IPS-NIHi7 (cell line): Measurements from ENCODE around the gene GALNT9.

ENCODE experiments used
- DNase-seq: peaks from one replicate; pipeline ENCODE4 v3.0.0; 2012; ENCODE audit warnings: mixed read lengths; ENCODE audit errors: extremely low spot score

GALNT9 gene

DNA sequence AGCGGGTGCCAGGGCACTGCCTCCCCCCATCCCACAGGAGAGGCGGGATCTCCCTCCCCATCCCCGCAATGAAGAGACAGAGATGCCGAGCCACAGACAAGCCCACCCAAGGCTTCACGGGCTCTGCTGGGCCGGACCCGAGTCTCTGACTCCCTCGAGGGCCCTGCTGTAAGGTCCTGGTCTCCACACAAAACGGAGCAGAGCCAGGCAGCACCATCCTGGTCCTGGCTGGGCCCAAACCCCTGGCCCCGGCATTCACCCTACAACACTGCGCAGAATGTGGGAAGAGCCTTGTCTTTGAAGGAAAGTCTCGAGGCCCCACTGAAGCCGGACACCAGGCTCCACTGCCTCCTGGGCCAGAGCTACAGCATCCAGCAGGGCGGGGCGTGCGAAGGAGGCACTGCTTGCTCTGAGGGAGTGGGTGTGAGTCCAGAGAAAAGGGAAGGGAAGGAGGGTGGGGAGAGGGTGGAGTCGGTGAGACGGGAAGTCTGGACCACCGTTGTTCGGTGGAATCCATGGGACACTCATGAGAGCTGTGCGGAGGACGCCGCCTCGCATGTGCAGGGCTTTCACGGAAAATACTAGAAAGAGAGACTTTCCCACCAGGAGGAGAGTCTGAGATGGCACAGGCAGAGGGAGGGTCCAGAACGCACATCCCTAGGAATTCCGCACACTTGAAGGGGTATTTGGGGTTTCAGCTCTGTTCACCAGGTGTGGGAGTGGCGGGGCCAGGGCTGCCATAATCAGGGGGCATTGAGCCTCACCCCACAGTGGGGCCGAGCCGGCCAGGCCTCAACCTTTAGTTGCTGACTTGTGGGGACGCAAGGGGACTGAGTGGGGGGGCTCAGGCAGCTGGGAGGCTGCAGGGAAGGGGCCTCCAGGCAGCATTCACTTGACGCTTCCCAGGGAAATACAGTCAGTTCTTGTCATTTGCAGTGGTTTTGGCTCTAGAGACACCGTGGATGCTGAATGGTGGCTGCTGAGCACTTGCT, 36.8 kb downstream of the GALNT9 start:
- DNase-seq, result no peak

DNA sequence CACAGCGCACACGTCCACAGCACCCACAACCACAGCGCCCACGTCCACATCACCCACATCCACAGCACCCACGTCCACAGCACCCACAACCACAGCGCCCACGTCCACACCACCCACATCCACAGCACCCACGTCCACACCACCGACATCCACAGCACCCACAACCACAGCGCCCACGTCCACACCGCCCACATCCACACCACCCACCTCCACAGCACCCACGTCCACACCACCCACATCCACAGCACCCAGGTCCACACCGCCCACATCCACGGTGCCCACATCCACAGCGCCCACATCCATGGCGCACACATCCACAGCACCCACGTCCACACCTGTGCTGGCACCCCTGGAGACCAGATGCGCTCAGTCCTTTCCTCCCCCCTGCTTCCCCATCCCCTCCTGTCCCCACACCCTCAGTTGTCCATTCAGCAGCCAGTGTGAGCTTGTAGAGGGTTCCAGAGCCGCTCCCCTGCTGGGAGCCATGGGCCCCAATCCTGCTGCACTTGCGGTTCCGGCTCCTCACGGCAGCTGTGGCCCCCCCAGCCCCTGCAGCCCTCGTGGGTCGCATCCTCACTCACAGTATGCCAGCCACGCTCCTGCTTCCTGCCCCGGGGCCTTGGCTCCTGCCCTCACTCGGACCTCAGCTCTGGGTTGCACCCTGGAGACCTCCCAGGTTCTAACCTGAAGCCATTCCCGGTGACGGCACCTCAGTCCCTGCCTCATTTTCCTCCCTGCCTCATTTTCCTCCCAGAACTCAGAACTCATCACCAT, 37.8 kb downstream of the GALNT9 start:
- DNase-seq, result no peak

DNA sequence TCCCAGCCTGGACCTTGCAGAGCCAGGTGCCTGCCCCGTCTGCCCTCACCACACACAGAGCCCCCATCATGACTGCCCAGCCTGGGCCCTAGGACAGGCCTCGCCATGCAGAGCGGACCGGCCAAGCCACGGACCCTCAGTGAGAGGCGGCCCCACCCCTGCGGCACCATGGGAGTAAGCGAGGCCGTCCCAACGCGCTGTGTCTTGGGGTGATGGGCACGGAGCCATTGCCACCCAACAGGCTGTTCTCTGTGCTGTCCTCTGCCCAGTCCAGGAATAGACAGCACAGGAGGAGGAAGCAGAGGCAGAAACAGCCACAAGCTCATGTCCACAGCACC, 39.2 kb downstream of the GALNT9 start:
- no peak for DNase-seq

DNA sequence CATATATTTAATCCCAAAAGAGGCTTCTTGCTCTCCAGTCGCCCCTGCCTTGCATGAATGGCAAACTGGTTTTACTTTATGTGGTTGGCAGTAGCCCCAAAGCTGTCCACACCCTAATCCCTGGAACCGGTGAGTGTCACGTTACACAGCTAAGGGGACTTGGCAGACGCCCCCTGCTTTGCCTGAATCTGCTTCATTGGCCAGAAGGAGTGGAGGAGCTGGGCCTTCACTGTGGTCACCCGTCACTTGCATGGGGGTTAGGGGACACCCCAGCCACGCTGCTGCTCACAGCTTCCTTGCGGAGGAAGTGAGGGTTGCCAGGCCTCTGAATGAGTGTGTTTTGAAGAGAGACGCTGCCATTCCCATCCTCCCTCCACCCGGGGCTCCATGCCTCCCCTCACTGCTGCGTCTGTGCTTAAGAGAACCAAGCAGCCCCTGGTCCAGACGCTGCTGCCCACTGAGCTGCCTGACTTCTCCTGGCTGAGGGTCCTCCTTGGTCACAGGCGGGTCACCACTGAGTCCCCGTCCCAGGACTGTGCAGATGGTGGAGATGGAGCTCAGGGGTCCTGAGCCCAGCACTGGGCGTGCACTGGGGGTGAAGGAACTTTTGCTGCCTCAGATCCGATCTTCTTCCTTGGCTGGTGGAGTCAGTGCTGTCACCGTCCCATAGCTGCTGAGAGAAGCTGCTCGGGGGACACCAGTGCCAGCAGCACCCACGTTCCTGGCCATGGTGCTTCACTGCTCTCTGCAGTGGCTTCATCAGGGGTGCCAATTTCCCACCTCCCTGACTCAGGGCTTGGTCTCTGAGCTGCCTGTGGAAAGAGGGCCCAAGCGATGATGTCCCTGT, 39.8 kb downstream of the GALNT9 start:
- DNase-seq, result no peak

DNA sequence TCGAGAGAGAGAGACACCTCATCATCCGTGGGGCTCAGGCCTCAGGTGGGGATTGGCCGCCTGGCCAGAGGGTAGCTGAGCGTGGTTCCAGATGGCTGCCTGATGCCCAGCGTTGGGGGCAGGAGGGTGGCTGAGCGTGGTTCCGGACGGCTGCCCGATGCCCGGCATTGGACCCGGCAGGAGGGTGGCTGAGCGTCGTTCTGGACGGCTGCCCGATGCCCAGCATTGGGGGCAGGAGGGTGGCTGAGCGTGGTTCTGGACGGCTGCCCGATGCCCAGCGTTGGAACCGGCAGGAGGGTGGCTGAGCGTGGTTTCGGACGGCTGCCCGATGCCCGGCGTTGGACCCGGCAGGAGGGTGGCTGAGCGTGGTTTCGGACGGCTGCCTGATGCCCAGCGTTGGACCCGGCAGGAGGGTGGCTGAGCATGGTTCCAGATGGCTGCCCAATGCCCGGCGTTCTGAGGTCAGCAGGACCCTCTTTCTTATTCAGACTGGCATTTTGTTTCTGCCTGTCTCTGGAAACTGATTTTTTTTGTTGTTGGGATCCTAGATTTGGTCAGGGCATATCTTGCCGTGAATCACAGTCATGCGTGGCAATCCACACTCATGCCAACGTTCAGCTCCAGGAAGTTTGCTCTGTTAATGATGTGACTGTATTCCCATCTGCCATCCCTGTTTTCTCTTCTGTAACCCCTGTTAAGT, 40.7 kb downstream of the GALNT9 start:
- no peak for DNase-seq

DNA sequence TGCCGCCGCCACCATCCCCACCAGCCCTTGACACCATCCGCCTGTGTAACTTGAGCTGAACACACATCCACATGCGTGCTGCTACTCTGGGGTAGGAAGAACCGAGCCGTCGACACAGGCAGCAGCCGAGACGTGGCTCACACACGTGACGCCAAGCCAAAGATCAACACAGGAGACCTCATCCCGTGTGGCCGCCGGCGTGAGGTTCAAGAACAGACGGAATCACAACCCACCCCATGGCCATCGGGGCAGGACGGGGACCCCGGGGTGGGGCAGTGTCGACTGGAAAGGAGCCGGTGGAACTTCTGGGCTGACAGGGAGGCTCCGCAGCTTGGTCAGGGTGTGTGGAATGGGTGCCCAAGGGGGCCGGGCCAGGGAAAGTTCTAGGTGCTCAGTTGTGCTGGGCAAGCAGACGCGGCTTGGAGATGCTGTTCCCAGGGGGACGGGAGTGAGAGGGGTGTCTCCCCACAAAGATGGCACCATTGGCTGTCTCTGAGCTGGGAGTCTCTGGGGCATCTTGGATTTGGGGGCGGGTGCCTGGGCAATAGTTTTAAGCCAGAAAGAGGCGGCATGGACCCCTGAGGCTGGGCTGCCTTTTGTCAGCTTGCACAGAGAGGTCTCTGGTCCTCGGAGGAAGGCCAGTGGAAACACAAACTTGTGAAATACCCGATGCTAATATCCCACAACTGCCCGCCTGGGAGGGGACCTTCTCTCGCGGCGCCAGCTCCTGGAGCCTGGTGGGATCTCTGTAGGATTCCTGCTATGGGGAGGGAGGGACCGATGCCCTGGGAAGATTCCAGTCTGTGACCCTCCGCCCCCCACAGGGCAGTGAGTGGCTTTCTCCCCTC, 41.8 kb downstream of the GALNT9 start:
- no peak for DNase-seq

DNA sequence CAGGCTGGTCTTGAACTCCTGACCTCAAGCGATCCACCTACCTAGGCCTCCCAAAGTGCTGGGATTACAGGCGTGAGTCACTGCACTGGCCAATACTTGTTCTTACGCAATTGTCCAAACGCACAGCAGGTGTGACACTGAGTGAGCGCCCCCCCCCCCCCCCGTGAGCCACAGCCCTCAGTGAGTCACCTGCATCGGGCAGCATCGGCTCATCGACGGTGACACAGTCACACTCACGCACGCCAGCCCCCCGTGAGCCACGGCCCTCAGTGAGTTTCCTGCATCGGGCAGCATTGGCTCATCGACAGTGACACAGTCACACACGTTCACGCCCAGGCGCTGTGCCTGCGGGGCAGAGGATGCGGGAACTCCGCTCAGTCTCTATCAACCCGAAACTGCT, 42.5 kb downstream of the GALNT9 start:
- no peak for DNase-seq

DNA sequence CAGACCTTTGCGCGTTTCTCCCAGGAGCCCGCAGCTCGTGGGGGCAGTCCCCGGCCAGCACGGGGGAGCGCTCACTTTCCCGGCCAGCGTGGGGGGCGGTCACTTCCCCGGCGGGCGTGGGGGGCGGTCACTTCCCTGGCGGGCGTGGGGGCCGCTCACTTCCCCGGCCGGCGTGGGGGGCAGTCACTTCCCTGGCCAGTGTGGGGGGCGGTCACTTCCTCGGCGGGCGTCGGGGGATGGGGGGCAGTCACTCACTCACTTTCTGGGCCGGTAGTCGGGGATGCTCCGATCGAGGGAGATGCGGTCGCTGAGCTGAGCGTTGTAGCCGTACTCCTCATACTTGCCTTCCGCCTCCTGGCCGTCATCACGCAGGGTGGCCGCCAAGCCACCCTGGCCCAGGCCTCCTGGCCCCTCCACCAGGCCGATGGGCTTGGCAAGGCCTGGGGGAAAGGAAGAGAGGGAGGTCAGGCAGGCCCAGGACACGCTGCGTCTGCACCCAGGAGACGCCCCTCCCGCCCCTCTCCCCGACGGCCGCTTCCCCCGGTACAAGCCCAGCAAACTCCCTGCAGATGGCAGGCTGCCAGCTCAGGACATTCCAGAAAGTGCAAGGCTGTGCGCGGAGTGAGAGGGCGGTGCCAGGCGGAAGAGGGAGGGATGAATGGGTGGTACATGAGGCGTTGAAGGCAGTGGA, 43.3 kb downstream of the GALNT9 start:
- DNase-seq, result no peak

DNA sequence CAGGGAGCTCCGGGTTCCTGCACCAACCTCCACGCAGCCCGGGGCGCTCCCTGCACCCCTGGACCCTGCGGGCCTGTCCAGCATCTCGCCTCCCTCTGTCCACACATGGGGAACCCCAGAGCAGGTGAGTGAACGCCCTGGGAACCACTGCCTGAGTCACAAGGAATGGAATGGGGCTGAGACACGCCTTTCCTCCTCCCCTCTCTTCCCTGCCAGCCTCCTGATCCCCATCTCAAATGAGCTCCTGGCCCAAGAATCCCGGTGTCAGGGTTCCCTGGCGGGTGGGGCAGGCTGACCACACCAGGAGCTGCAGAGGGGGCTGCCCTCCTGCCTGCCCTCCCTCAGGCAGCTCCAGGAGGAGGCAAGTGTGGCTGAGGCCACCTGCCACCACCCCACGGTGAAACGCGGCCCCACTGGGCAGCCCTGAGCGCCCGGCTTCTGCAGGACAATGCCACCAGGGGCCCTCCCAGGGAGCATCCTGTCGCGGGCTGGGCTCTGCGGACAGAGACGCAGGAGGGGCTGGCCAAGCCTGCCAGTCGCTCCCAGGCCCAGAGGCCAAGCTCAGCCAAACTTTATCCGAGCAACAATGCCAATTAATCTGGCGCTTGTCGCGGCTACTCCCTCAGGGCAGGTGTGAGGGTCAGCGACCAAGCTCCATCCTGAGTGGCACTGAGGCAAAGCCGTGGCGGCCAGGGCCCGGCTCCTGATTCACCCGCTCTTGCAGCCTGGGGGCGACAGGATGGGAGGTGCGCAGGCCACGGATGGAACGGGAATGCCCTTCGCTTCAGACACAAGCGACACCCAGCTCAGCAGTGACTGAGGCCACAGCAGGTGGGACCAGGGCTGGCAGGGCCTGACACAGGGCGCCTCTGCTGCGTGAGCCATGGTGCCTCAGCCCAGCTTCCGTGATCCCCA, 44.3 kb downstream of the GALNT9 start:
- no peak for DNase-seq

DNA sequence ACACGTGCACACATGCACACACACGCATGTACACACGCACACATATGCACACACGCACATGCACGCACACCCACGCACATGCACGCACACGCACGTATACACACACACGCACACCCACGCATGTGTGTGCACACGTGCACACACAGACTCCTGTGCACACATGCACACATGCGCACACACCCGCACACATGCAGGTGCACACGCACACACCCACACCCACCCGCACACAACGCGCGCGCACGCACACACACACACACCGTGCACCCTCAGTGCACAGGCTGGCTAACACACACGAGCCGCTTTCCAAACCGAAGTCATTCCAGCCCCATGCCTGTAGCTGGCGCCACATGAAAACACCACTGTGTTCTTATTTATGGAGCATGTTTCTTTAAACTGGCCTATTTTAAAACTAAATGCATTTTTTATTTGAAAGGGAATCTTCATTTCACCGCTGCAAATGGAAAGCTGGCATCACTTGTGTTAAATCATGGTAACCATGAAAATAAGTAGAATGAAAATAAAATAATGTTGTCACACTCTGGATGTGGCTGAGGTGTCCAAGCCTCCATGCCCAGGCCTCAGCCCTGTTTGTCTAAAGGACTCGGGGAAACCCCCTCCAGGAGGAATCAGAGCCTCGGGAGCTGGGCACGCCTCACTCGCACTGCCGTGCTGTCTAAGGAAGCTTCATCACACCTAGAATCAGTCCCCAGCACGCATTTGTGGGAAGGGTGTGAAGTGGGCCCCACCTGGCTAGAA, 45.1 kb downstream of the GALNT9 start:
- no peak for DNase-seq

DNA sequence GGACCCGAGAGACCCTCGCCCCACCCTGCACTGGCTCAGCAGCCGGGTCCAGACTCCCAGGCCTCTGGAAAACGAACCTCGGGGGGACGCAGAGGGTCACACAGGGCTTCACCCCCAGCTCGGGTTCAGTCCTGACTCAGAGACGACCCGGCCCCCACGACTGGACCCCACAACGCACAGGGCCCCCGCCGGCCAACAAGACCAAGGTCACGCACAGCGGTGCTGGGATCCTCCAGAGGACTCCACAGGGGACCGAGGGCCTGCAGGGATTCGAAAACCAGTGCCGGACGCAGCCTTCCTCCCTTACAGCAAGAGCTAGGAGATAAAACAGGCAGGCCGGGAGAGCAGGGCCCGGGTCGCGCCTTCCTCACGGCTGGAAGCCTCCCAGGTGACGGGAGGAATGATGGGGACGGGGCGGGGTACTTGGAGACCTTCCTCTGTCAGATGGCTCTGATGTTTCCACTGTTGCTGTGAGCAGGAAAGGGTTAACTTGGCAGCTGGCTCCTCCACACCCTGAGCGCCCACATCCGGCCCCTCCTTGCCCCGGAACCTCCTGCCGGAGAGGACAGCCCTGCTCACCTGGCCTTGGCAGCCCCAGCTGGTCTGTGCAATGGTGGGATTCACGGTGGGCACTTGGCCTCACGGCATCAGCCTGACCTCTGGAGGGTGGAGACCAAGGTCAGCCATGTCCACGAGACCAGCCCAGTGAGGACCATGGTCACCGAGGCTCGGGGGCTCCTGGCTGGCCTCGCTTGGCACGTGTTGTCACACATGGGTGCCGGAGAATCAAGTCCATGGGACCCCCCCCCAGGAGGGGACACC, 46.2 kb downstream of the GALNT9 start:
- peak; percentile 47 for DNase-seq

DNA sequence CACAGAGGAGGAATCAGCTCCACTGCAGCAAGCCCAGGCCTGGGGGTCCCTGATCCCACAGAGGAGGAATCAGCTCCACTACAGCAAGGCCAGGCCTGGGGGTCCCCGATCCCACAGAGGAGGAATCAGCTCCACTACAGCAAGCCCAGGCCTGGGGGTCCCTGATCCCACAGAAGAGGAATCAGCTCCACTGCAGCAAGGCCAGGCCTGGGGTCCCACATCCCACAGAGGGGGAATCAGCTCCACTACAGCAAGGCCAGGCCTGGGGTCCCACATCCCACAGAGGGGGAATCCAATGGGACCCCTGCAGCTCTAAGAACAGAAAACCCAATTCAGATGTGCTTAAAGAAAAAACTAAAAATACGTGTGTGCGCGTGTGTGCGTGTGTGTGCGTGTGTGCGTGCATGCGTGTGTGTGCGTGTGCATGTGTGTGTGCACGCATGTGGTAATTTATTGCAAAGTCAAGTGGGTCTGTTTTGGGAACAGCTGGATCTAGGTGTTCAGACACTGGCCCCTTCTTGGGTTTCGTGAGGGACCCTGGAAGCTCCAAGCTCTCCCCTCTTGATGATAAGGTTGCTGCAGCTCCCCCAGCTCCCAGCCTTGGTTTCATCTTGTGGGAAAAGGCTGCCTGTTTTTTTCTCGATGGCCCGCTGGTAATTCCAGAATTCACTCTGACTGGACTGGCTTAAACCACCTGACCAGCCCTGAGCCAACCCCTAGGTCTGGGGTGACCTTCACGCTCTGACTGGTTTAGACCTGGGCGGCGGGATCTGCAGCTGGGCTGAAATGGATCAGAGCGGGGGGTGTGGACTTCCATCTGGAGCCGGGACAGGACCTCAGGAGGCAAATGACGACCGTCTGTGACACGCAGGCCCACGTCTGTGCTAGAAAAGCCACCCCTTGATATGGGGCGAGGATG, 47.1 kb downstream of the GALNT9 start:
- no peak for DNase-seq

DNA sequence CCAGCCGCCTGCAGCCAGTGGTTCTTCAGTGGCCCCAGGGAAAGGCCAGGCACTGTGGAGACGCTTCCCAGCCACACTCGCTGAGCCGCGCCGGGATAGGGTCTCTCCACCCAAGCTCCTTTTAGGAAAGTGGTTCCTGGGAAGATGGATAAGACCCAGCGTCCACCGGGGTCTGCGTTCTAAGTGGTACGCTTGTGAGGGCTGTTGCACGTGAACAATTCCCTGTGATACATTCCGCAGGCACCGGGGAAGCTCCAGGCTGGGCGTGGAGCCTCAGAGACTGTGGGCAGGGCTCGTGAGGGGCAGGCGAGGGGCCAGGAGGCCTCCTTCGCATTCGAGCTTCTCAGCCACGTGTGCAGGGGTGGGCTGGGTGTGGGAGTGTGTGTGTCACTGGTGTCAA, 48.4 kb downstream of the GALNT9 start:
- DNase-seq, result no peak

DNA sequence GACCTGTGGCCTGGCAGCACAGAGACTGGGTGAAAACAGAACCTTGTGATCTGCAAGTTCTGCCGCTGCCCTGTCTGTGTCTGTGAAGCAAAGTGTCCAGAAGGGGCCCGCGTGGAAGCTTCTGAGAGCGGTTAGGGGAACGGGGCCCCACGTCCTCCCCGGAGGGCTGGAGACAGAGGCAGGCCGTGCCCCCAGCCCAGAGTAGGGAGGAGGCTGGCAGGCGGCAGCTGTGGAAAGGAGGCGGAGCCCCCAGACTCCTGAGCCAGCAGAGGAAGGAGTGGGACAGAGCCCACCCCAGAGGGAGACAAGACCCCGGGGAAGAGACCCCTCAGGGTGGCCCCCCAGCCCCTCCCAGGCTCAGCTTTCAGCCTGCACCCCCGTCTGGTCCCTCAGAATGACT, 49.0 kb downstream of the GALNT9 start:
- DNase-seq, result no peak

DNA sequence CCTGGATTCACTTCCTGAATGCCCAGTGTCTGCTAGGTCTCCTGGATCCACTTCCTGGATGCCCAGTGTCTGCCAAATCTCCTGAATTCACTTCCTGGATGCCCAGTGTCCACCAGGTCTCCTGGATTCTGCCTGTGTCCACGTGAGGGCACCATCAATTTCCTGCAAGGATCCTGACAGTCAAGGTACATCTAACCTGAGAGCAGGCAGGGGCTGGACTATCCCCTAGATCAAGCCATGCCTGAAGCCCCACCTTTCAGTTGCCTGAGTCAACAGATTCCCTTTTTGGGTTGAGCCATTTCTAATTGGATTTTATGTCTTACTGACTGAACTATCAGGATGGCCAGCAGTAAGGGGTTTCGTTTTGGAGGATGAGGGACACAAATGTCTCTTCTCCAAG, 49.5 kb downstream of the GALNT9 start:
- no peak for DNase-seq
